Stimulated activated CD4-positive, alpha-beta T cell treated with anti-CD3 and anti-CD28 coated beads, Interleukin-4, amount 100 ng/mL, for 1 hour (primary cell): Measurements from ENCODE around the gene RPL10.
A peak's percentile ranks its signal among the peaks of the same experiment; 100 is the strongest.

Experiments
- DNase-seq: peaks from one replicate; pipeline ENCODE4 v3.0.0-alpha.2; 2020

Gene RPL10

DNA sequence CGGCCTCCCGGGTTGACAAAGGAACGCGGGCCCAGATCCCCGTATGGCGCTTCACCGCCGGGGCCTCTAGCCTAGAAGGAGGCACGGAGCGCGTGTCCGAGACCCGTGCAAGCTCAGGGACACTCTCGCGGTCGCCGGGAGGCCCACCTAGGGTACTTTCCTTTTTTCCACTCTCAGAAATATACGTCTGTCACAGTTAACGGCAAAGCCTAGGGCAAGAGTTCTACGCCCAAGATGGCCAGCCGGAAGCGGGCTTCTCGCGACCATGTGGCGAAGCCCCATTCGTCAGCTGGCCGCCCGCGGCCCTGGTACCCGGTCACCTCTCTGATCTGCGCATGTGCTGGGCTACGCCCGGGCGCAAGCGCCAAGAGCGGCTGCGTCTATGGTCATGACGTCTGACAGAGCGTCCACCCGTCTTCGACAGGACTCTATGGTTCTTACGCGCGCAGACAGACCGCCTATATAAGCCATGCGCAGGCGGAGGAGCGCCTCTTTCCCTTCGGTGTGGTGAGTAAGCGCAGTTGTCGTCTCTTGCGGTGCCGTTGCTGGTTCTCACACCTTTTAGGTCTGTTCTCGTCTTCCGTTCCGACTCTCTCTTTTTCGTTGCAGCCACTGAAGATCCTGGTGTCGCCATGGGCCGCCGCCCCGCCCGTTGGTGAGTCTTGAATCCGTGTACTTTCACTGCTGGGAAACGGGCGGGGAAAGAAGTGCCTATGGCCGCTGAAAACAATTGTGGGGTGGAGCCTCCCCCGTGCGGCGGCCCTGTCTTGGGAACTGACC, at the start of gene RPL10:
Gene RPL10 (plus strand): TSS at position 490 of the 780 bp plus-strand sequence. CDS start 143 bp downstream, at position 633.
- peak; percentile 84 for DNase-seq

DNA sequence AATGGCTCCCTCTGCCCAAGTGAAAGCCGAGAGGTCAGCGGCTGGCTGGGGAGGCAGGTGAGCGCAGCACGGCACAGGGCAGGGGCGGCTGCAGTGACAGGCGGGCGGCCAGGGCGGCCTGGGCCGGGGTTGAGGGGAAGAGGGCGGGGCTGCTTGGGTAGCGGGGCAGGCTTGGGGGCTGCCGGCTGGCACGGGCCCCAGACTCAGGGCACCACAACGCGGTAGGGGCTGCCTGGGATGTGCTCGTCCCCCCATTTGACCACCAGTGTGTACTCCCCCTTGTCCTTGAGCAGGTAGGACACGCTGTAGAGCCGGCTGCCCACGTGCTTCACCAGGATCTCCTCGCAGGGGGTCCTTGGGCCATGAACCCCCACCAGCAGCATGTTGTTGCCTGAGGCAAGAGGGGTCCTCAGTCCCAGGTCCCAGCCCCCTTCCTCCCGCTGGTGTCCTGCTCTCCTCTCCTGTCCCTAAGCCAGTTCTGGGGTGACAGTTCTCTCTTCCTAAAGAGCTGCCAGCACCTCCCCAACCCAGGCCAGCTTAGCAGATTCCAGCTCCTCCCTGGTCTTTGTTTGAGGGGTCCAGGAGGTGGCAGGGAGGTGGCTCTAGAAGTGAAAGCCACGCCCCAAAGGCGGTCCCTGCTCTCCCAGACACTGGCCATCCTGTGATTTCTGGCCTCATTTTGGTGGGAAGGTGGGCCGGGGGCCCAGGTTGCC, 49.4 kb upstream of the RPL10 start:
- no peak for DNase-seq

DNA sequence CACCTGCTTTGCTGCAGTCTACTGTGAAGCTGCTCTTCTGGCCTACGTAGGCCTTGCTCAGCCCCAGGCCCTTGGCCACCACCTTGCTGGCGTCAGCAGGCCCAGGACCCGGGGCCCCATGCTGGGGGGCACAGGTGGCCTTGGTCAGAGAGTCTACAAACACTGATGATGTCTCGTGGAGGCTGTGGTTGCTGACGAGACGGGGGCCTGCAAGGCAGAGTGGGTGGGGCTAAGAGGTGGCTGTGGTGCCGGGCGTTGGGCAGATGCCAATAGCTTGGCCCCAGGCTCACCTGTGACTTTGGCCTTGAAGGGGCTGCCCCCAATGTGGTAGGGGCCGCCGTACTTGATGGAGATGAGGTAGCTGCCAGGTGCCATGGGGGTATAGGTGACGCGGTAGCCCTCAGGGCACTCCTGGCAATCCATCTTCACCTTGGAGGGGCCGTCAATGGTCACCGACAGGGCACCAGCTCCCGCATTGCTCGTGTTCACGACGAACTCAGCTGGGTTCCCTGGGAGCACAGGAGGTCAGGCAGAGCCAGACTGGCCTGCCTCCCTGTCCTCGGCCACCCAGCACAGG, 48.7 kb upstream of the RPL10 start:
- DNase-seq = no peak

DNA sequence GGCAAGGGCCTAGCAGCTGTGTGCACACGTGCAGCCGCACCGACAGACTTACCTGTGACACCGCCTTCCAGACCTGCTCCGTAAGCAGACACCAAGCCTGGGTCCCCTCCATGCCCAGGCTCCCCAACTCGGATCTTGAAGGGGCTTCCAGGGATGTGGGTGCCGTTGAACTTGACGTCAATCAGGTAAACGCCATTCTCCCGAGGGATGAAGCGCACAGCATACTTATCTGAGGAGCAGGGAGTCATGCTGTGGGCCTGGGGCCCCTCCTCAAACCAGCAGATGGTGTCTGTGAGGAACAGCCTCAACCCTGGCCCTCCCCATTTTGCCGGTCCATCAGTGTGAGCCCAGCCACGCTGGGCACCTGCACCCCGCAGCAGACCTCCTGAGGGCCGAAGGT, 48.2 kb upstream of the RPL10 start:
- no peak for DNase-seq

DNA sequence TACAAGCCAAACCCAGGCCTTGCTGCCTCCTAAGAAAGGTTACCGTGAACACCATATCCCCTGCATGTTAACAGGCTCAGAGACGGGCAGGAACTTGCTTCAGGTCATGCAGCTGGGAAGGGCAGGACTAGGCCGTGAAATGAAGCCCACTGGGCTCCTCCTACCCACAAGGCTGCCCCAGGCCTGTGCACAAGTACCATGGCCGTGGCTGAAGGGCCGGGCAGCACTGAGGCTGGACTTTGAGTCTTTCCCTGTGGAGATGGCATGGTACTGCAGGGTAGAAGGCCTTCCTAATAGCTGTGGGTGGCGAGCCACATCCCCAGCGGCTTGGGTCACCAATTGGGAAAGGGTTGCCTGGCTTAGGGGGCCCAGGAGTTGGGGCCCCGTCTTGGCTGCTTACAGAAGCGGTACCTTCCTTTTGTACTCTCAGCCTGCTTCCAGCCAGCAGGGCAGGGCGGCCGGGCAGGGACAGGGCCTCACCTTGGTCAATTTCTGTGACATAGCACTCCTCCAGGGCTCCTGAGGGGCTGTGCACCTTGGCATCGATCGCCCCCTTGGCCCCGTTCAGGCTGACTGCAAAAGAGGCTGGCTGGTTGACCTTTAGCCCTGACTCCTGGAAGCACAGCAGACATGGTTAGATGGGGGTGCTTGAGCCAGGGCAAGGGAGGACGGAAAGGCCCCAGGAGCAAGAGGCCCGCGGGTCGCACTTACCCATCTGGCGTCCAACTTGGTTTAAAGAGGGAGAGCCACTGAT, 47.6 kb upstream of the RPL10 start:
- no peak for DNase-seq

DNA sequence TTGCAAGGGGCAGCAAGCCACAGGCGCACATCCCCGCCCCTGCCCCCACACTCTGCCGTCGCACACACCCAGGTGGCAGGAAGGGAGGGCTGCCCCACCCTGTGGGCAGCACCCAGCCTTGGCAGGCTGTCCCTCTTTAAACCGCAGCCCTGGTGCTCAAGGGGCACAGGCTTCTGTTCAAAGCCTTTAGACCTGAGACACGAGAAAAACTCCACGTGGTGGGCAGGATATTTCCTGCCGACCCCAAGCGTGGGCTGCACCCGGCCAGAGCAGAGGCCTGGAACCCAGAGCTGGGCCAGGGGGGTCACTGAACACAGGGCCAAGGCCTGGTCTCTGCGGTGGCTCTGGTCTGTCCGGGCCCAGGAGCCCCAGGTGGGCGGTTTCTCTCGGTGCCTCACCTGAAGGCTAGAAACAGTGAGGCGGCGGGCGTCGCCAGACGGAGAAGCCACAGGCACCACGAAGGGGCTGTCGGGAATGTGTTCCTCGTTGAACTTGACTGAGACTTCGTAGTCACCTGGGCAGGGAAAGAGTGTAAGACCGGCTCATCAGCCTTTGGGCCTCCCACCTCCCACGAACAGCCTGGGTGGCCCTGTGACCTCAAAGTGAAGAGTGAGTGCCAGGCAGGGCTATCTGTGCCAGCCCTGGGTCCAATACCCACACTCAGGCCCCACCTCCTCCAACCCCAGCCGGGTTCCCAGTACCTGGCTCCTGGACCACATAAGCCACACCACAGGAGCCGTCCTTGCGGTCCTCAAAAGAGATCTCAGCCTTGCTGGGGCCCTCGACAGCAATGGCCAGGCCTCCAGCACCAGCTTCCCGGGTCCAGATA, 46.8 kb upstream of the RPL10 start:
- no peak for DNase-seq

DNA sequence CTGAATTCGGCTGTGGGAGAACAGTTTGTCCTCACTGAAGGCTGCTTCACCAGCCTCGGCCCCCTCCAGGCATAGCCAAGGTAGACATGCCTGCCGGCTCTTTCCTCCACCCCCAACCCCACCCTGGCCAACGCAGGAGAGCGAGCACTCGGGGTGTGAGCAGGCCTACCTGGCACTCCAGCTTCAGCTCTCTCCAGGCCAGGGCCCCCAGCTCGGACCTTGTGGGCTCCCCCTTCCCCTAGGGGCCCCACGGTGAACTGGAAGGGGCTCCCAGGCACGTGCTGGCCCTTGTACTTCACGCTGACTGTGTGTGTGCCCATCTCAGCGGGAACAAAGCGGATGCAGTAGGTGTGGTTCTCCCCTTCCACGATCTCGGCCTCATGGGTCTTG, 46.2 kb upstream of the RPL10 start:
- no peak for DNase-seq

DNA sequence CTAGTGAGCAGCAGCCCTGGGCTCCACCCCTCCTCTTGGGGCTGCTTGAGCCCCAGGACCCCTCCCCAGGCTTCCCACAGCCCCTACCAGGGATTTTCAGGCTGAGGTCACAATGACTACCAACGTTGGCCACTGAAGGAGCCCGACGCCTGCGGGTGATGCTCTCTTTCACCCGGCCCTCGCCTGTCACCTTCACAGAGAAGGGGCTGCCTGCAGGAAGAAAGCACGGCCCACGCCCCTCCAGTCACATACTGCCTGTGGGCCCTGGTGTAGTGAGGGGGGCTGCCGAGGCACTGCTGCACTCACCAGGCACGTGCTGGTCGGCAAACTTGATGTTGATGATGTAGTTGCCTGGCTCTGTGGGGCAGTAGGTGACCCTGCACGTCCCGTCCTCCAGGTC, 45.7 kb upstream of the RPL10 start:
- DNase-seq = no peak

DNA sequence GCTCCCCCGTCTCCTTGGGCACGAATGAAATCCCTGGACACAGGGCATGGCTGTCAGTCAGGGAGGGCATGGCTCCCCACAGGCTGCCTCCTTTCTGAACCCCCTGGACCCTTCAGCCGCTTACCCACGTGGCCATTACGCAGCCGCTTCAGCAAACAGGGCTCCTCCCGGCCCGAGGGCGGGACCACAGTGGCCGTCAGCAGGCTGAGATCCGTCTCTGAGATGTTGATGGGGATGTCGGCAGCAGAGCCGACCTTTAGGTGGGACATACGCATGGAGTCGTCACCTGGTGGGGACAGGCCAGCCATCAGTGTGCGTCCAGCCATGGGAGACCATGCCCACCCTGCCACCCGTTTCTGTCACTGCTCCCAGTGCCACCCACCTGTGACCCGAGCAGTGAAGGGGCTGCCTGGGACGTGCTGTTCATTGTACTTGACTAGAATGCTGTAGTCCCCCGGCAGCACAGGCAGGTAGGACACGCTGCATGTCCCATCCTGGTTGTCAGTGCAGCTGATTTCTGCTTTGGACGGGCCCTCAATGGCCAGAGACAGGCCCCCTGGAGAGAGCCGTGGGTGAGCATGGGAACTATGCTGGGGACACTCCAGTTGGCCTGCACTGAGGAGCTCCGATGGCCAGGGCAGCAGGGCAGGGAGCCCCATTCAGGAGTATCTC, 44.9 kb upstream of the RPL10 start:
- no peak for DNase-seq

DNA sequence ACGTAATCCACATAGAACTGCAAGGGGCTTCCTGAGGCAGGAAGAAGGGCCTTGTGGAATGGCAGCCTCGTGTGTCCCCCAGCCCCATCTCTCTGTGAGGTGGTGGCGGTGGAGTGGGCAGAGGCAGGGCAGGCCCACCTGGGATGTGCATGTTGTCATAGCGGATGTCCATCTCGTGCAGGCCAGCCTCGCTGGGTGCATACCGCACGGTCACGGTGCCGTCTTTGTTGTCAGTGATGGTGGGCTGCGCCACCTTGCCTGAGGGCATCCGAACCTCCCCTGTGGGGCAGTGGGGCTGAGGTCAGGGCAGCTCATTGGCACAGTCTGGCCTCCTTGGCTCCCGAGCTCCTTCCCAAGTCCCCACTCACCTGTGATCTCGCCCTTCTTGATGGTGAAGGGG, 44.2 kb upstream of the RPL10 start:
- DNase-seq = no peak

DNA sequence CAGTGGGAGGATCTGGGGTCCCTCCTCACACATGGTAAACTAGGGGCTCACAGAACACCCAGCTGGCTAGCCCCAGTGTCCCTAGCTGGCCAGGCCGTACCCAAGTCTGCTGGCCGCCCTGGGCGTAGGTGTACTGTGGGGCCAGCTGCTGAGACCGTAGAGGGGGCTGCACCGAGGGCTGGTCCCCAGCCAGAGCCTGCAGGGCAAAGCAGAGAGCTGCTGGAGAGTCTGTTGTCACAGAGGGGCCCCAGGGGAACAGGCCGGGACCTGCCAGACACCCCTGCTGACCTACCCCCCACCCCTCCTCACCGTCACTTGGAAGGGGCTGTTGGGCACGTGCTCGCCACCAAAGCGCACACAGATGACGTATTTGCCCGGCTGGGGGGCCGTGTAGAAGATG, 43.7 kb upstream of the RPL10 start:
- DNase-seq = no peak

DNA sequence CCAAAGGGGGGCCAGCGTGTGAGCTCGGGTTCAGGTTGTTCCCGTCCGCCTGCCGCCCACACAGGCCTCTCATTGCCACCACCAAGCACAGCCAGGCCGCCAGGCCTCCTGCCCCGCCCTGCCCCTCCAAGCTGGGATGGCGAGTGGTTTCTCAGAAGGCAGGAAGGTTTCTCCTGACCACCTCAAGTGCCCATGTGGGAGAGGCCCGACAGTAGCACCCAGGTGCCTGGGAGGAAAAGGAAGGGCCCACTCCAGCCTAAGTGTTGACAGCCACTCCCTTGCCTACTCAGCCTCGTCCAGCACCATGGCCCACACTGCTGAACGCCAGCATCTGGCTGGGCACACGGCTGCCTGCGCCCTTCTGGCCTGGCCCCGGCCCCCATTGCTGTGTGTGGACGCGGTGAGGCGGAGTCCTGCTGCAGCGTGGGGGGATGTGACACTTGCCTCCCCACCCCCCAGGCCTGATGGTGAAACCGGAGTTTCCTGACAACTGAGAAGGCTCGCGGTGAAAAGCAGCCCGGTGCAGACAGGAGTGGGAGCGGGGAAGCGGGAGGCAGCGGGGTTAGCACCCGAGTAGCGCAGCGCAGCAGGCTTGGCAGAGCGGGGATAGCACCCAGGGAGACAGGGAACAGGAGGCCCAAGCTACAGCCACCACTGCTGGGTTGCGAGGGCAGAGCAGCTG, 42.9 kb upstream of the RPL10 start:
- DNase-seq = no peak

DNA sequence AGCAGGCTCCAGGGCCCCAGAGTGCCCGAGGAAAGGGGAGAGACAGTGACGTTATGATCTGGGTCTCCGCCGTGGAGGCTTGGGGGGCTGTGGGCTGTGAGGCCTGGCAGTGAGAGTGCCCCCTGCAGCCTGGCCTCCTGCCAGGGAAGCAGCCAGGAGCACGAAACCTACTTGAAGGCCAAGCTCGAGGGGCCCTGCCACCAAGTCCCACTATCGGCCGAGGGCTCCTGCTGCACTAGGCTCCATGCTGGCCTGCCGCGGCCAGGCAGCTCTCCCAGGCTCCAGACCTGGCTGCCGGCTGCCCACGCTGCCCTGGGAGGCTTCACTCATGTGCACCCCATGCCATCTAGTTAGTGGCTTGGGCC, 42.4 kb upstream of the RPL10 start:
- no peak for DNase-seq

DNA sequence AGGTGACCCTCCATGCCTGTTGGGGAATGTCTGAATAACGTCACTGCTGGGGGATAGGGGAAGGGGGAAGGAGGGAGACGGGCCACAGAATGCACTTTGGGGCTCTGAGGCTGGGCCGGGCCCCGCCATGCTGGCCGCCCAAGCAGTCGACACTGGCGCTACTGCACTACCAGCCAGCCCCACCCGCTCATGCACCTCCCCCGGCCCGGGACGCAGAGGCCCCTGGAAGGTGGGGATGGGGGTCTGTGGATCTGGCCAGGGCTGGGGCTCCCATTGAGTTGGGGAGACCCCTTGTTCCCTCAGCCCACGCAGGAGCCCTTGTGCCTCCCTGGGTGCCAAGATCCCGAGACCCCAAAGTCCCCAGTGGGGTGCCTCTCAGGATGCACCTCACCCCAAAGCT, 41.6 kb upstream of the RPL10 start:
- DNase-seq = no peak

DNA sequence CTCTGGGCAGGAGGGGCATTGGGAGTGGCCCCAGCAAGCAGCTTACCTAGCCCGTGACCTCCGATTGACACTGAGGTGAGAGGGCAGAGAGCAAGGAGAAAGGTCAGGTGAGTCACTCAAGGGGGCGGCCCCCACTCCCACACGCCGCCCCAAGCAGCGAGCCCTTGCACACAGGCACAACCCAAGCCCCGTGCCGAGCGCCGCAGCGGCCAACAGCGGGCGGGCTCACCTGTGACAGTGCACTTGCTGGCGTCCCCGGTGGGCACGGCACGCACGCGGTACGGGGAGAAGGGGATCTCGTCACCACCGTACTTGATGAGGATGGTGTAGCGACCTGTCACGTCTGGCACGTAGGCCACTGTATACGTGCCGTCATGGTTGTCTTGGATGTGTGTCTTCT, 41.0 kb upstream of the RPL10 start:
- DNase-seq = no peak

DNA sequence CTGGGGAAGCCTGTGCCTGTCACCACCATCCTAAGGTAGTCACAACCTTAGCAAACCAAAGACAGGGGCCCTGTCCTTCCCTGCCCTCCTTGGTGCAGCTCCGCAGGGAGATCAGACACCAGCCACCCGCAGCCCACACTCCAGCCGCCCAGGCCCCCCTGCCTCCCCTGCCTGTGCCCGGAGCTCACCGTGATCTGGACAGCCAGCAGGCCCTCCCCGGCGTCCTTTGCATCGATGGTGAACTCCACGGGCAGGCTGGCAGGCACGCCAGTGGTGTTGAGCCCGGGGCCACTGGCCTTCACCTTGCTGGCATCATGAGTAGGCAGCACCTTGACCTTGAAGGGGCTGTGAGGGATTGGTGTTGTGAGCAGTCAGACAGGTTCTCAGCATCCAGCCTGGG, 40.2 kb upstream of the RPL10 start:
- no peak for DNase-seq

DNA sequence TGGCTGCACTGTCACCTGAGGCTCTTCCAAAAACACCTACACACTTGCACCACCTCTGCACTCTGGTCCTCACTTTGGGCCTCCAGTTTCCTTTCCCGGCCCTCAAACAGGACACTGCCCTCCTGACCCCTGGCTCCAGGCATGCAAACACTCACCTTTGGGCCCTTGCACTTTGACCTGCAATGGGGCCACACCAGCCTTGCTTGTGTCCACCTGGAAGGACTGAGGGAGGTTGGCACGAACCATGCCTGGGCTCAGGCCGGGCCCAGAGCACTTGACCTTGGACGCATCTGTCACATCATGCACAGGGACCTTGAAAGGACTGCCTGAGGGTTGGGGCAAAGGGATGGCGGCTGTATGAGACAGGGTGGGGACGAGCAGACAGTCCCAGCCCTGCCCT, 39.3 kb upstream of the RPL10 start:
- DNase-seq = no peak

DNA sequence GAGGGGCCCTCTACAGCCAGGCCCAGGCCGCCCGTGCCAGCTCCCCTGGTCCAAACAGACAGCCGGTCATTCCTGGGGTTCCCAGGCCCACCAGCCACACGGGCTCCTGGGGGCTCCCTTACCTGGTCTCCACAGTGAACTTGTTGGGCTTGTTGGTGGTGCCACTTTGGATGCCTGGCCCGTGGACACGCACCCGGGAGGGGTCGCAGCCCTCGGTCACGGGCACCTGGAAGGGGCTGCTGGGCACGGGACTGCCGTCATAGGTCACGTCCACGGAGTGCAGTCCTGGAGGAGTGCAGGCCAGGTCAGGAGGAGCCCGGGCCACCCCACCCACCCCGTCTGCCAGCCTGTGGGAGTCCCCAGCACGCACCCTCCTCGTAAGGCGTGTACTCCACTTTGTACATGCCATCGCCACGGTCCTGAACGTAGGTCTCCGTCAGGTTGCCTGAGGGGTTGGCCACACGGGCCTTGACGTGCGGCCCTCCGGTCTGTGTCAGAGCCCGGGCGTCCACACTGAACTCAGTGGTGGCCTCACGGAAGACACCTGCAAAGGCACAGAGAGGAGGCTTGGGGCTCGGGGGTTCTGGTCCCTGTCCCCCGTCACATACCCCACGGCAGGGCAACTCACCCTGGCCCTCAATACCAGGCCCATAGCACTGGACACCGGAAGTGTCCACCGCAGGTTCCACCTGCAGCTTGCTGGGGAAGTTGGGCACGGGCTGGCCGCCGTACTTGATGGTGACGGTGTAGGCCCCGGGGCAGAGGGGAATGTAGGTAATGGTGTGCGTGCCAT, 38.6 kb upstream of the RPL10 start:
- DNase-seq = no peak

DNA sequence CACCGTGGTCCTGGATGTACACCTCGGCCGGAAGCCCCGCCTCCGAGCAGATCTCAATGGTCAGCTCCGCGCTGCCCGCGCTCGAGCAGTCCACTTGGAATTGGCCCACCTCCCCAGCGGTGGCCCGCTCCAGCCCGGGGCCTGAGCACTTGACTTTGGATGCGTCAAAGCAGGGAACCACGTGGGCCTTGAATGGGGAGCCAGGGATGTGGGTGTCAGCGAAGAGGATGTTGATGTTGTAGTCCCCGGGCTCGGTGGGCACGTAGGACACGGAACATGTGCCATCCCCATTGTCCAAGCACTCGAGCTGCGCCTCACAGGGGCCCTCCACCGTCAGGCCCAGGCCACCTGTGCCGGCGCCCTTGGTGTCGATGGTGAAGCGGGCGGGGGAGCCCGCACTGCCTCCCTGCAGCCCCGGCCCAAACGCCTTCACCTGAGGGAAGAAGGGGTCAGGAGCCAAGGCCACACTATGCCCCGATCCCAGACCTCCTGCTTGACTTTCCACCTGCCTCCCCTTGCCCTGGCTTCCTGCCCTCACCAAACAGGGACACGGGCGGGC, 37.9 kb upstream of the RPL10 start:
- DNase-seq = no peak

DNA sequence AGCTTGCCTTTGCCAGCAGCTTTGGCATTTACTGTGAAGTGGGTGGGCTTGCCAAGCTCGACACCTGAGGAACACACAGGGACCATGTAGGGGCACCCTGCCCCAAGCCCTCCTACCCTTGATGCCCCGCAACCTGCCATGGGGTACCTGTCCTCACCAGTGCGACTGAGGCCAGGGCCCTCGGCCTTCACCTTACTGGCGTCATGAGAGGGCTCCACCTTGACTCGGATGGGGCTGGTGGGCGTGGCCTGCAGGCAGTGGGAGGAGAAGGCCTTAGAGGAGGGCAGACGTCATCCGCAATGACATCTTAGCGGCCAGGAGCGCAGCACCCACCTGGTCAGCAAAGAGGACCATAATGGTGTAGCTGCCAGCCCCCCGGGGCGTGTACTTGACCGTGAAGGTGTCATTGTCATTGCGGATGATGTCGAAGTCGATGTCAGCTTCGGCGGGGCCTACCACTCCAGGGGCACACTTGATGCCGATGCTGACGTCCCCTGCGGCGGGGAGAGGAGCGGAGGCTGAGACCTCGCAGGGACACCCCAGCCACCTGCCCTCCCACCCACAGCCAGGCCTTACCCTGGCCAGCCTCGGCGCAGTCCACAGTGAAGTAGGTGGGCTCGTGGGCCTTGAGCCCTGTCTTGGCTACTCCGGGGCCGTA, 36.0 kb upstream of the RPL10 start:
- DNase-seq = no peak
